ENCODE measurements around the gene WWOX. TPM values are rescaled to one million over a fixed set of nuclear protein-coding genes. Genes with fewer than 3 reads are reported as not detected.

The WWOX gene
- total RNA-seq, 1 experiment from 2014 or later = 28.3 TPM

GRCh38 chr16:78377312-78377711 is 277.9 kb downstream of the WWOX start:
- ATAC-seq = no peak
- CTCF ChIA-PET = no interaction called here
- H3K4me1 ChIP-seq (ENCODE audit: insufficient read depth, low read length) = no peaks in the 10 kb centered on the region
- H3K36me3 ChIP-seq (ENCODE audit: low read depth, low read length) = no peaks in the 10 kb centered on the region
- BruUV-seq (replicated peaks) = no TSS peak
- no peaks in the 10 kb centered on the region for H3K9me3 ChIP-seq (ENCODE audit: low read length)
- H3K79me2 ChIP-seq (ENCODE audit: low read length) = no peaks in the 10 kb centered on the region
- TF ChIP-seq EZH2phosphoT487 (IDR thresholded peaks at IDR 0.05; ENCODE audit: borderline replicate concordance, low read length) = no peak
- no peak overlapping the region for H3K27ac ChIP-seq (ENCODE audit: low read length)
- H3F3A ChIP-seq (ENCODE audit: low read length, unreplicated experiment) = no peaks in the 10 kb centered on the region
- POLR2A ChIA-PET (ENCODE audit: unreplicated experiment) = no interaction called here
- DNase-seq = no peak
- intact Hi-C loops (cut with micrococcal nuclease) = no loop called here
- no peak overlapping the region for H2AFZ ChIP-seq (ENCODE audit: low read length)
- H3K9me2 ChIP-seq (replicated peaks; ENCODE audit: low read length) = no peaks in the 10 kb centered on the region
- H3K9ac ChIP-seq (ENCODE audit: low read length) = no peak overlapping the region
- no peaks in the 10 kb centered on the region for H3K27me3 ChIP-seq (ENCODE audit: low read length)
- no peak overlapping the region for H3K4me2 ChIP-seq (ENCODE audit: low read length)
- no peaks in the 10 kb centered on the region for H4K20me1 ChIP-seq (ENCODE audit: low read length)
- no peak overlapping the region for H3K4me3 ChIP-seq (ENCODE audit: low read length)

GRCh38 chr16:78381060-78381459 is 281.6 kb downstream of the WWOX start:
- H3K4me2 ChIP-seq (ENCODE audit: low read length) = no peak overlapping the region
- H3F3A ChIP-seq (ENCODE audit: low read length, unreplicated experiment) = no peaks in the 10 kb centered on the region
- TF ChIP-seq EZH2 (IDR thresholded peaks at IDR 0.05; ENCODE audit: low read length, unreplicated experiment) (no peak), EZH2phosphoT487 (IDR thresholded peaks at IDR 0.05; ENCODE audit: borderline replicate concordance, low read length) (no peak)
- TF ChIP-seq, protein P1, sequence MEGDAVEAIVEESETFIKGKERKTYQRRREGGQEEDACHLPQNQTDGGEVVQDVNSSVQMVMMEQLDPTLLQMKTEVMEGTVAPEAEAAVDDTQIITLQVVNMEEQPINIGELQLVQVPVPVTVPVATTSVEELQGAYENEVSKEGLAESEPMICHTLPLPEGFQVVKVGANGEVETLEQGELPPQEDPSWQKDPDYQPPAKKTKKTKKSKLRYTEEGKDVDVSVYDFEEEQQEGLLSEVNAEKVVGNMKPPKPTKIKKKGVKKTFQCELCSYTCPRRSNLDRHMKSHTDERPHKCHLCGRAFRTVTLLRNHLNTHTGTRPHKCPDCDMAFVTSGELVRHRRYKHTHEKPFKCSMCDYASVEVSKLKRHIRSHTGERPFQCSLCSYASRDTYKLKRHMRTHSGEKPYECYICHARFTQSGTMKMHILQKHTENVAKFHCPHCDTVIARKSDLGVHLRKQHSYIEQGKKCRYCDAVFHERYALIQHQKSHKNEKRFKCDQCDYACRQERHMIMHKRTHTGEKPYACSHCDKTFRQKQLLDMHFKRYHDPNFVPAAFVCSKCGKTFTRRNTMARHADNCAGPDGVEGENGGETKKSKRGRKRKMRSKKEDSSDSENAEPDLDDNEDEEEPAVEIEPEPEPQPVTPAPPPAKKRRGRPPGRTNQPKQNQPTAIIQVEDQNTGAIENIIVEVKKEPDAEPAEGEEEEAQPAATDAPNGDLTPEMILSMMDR (conservative IDR thresholded peaks at IDR 0.05; ENCODE audit: low read depth, low read length) = no peak
- H4K20me1 ChIP-seq (ENCODE audit: low read length) = no peaks in the 10 kb centered on the region
- ChIA-PET CTCF (no interaction called here), POLR2A (ENCODE audit: unreplicated experiment) (no interaction called here)
- intact Hi-C loops (cut with micrococcal nuclease) = no loop called here
- H3K9me2 ChIP-seq (replicated peaks; ENCODE audit: low read length) = no peaks in the 10 kb centered on the region
- no peak overlapping the region for H3K9ac ChIP-seq (ENCODE audit: low read length)
- no TSS peak for BruUV-seq (replicated peaks)
- no peaks in the 10 kb centered on the region for H3K27me3 ChIP-seq (ENCODE audit: low read length)
- ATAC-seq (no peak), DNase-seq (no peak)
- no peak overlapping the region for H3K4me3 ChIP-seq (ENCODE audit: low read length)
- H2AFZ ChIP-seq (ENCODE audit: low read length) = no peak overlapping the region
- no peaks in the 10 kb centered on the region for H3K4me1 ChIP-seq (ENCODE audit: insufficient read depth, low read length)
- no peaks in the 10 kb centered on the region for H3K36me3 ChIP-seq (ENCODE audit: low read depth, low read length)
- H3K79me2 ChIP-seq (ENCODE audit: low read length) = no peaks in the 10 kb centered on the region
- no peaks in the 10 kb centered on the region for H3K9me3 ChIP-seq (ENCODE audit: low read length)
- H3K27ac ChIP-seq (ENCODE audit: low read length) = no peak overlapping the region

- Histone ChIP-seq H3K4me1 (ENCODE audit: insufficient read depth, low read length) (no peaks in the 10 kb centered on the region), H3K27ac (ENCODE audit: low read length) (no peak overlapping the region), H3K9ac (ENCODE audit: low read length) (no peak overlapping the region), H3K4me3 (ENCODE audit: low read length) (no peak overlapping the region), H3K9me3 (ENCODE audit: low read length) (no peaks in the 10 kb centered on the region), H3F3A (ENCODE audit: low read length, unreplicated experiment) (no peaks in the 10 kb centered on the region), H4K20me1 (ENCODE audit: low read length) (no peaks in the 10 kb centered on the region), H3K4me2 (ENCODE audit: low read length) (no peak overlapping the region), H2AFZ (ENCODE audit: low read length) (no peak overlapping the region), H3K27me3 (ENCODE audit: low read length) (no peaks in the 10 kb centered on the region), H3K79me2 (ENCODE audit: low read length) (no peaks in the 10 kb centered on the region), H3K36me3 (ENCODE audit: low read depth, low read length) (no peaks in the 10 kb centered on the region), H3K9me2 (replicated peaks; ENCODE audit: low read length) (no peaks in the 10 kb centered on the region)
- intact Hi-C loops (cut with micrococcal nuclease) = no loop called here
- BruUV-seq (replicated peaks) = no TSS peak
- ChIA-PET POLR2A (ENCODE audit: unreplicated experiment) (no interaction called here), CTCF (no interaction called here)
- DNase-seq = no peak
- no peak for ATAC-seq
- TF ChIP-seq EZH2 (IDR thresholded peaks at IDR 0.05; ENCODE audit: low read length, unreplicated experiment) (no peak), EZH2phosphoT487 (IDR thresholded peaks at IDR 0.05; ENCODE audit: borderline replicate concordance, low read length) (no peak)
- TF ChIP-seq, protein P1 (conservative IDR thresholded peaks at IDR 0.05; ENCODE audit: low read depth, low read length) = no peak
These were observed 283.7 kb downstream of the WWOX start for GRCh38 chr16:78383118-78383517.
